ENCODE results near the gene FAM149A.
A peak's percentile ranks its signal among the peaks of the same experiment; 100 is the strongest.

The FAM149A gene

DNA sequence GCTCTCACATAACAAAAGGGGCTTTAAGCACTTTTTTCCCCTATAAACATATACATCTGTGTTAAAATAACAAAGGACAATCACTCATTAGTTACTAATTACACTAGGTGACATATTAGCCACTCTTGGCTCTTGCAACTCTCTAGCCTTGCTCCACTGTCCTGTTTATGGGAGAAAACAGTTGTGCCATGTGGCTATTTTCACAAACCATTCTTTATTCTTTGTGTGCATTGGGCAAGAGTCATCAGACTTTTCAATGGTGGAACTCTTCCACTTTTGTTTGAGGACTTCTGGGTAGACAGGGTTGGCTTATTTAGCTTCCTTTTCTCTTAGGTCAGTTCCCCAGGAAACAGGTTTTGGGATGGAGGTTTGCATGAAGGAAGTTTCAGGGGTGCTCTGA, 16.0 kb upstream of the FAM149A start:
- Histone ChIP-seq H3K9me3 (ENCODE audit: control extremely low read depth in 1 of 5, control insufficient read depth in 4 of 5, insufficient read depth in 2 of 5, low read depth in 1 of 5, low read length in 4 of 5) (peaks cover 0 to 5% (median 0%) of the 10 kb centered on the region in 5 experiments), H3K4me1 (ENCODE audit: control extremely low read depth in 1 of 4, control insufficient read depth in 4 of 4, insufficient read depth in 4 of 4, low read length in 3 of 4) (no peaks in the 10 kb centered on the region), H3K4me3 (ENCODE audit: control insufficient read depth in 1 of 7, extremely low read depth in 1 of 7, insufficient read depth in 4 of 7, low read depth in 2 of 7, low read length in 6 of 7) (no peak overlapping the region), H3K27ac (ENCODE audit: insufficient read depth in 1 of 2, low read depth in 1 of 2, low read length in 2 of 2, poor library complexity in 1 of 2, severe bottlenecking in 2 of 2) (no peak overlapping the region), H3K36me3 (ENCODE audit: control insufficient read depth in 4 of 4, insufficient read depth in 4 of 4, low read length in 3 of 4) (peaks cover 0 to 4% (median 0%) of the 10 kb centered on the region in 4 experiments), H3K27me3 (replicated peaks in 2 of 5; ENCODE audit: control insufficient read depth in 4 of 5, insufficient read depth in 5 of 5, low read length in 4 of 5) (peaks cover 0 to 6% (median 0%) of the 10 kb centered on the region in 5 experiments)
- ChIA-PET POLR2A (no interaction called here), CTCF (interaction anchor here (1.8 kb wide), 1 partner anchor 16 kb away, joined by 4 read pairs; no protein-coding TSS in a partner anchor)
- no peak for DNase-seq

DNA sequence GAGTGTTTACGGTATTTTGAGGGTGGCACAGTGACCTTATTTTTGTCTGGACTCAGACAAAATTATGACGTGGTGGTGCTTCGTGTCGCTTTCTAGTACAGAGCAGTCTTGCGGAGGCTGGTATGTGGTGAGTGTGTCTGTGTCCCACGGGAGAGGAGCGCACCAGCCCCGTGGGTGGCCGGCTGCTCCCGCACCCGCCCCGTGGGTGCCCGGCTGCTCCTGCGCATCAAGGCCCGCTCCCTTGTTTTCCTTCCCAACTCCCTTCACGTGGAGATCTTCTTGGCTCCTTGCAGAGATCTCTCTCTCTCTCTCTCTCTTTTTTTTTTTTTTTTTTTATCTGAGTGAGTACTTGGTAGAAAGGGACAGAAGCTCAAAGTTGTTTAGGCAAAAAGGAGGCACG, 12.2 kb upstream of the FAM149A start:
- WGBS (ENCODE audit: insufficient coverage), result 98% methylated on average over 14 of the region's 17 CpGs
- no peaks in the 10 kb centered on the region for H3K4me1 ChIP-seq (ENCODE audit: control extremely low read depth in 1 of 4, control insufficient read depth in 4 of 4, insufficient read depth in 4 of 4, low read length in 3 of 4)
- no peak overlapping the region for H3K4me3 ChIP-seq (ENCODE audit: control insufficient read depth in 1 of 7, extremely low read depth in 1 of 7, insufficient read depth in 4 of 7, low read depth in 2 of 7, low read length in 6 of 7)
- ChIA-PET CTCF (interaction anchor here (1.2 to 1.4 kb wide), 2 partner anchors 9 to 13 kb away, joined by 4 to 5 read pairs; no protein-coding TSS in a partner anchor), POLR2A (no interaction called here)
- peaks cover 0 to 8% (median 0%) of the 10 kb centered on the region in 5 experiments for H3K27me3 ChIP-seq (replicated peaks in 2 of 5; ENCODE audit: control insufficient read depth in 4 of 5, insufficient read depth in 5 of 5, low read length in 4 of 5)
- H3K27ac ChIP-seq (ENCODE audit: insufficient read depth in 1 of 2, low read depth in 1 of 2, low read length in 2 of 2, poor library complexity in 1 of 2, severe bottlenecking in 2 of 2), result no peak overlapping the region
- H3K36me3 ChIP-seq (ENCODE audit: control insufficient read depth in 4 of 4, insufficient read depth in 4 of 4, low read length in 3 of 4), result no peaks in the 10 kb centered on the region
- no peak for DNase-seq
- H3K9me3 ChIP-seq (ENCODE audit: control extremely low read depth in 1 of 5, control insufficient read depth in 4 of 5, insufficient read depth in 2 of 5, low read depth in 1 of 5, low read length in 4 of 5), result peaks cover 0 to 5% (median 0%) of the 10 kb centered on the region in 5 experiments

DNA sequence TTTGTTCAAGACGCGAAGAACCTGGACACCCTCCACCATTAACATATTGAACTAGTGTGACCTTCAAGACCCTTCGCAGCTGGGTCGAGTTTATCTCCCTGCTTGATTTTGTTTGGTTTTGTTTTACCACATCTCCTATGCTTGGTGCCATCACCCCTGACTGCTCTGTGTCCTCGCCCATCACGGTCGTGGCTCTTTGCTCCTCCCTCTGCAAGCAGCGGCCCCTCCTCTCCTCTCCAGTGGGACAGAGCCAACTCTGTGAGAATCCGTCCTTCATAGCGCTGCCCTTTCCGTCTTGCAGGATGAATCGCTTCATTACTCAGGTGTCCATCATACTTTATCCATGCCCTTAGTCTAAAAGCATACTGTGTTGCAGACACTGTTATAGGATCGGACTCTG, 9.1 kb upstream of the FAM149A start:
- WGBS (ENCODE audit: insufficient coverage), result 88% methylated on average over 8 of the region's 13 CpGs

DNA sequence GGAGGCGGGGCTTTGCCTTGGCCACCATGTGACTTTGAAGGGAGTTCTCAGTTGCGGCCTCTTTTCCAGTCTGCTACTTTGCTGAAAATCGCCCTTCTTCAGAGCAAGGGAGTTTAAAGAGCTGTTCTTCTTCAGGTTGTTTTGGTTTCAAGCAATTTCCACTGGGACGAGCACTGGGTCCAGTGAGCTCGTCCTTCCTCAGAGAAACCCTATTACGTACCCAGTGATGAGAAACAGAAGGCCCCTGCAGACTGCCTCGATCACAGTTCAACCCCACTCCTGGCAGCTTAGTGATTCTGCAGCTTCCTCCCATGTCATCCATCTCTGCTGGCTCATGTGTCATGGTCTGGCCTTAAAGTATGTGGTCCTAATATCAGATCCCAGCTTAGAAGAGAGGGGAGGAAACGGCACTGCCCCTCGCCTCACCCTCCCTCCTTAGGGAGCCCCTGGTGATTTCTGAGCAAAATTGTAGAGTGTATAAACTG, 7.8 kb upstream of the FAM149A start:
- Histone ChIP-seq H3K27me3 (replicated peaks in 2 of 5; ENCODE audit: control insufficient read depth in 4 of 5, insufficient read depth in 5 of 5, low read length in 4 of 5) (peaks cover 0 to 8% (median 0%) of the 10 kb centered on the region in 5 experiments), H3K4me3 (ENCODE audit: control insufficient read depth in 1 of 7, extremely low read depth in 1 of 7, insufficient read depth in 4 of 7, low read depth in 2 of 7, low read length in 6 of 7) (no peak overlapping the region), H3K9me3 (ENCODE audit: control extremely low read depth in 1 of 5, control insufficient read depth in 4 of 5, insufficient read depth in 2 of 5, low read depth in 1 of 5, low read length in 4 of 5) (no peaks in the 10 kb centered on the region), H3K36me3 (ENCODE audit: control insufficient read depth in 4 of 4, insufficient read depth in 4 of 4, low read length in 3 of 4) (no peaks in the 10 kb centered on the region), H3K4me1 (ENCODE audit: control extremely low read depth in 1 of 4, control insufficient read depth in 4 of 4, insufficient read depth in 4 of 4, low read length in 3 of 4) (no peaks in the 10 kb centered on the region), H3K27ac (ENCODE audit: insufficient read depth in 1 of 2, low read depth in 1 of 2, low read length in 2 of 2, poor library complexity in 1 of 2, severe bottlenecking in 2 of 2) (no peak overlapping the region)
- CTCF ChIA-PET, result no interaction called here
- POLR2A ChIA-PET, result no interaction called here
- 100% methylated on average over 8 of the region's 9 CpGs for WGBS (ENCODE audit: insufficient coverage)
- DNase-seq, result no peak

More for the DNA sequence above, 9.1 kb upstream of the FAM149A start:
- no peaks in the 10 kb centered on the region for H3K36me3 ChIP-seq (ENCODE audit: control insufficient read depth in 4 of 4, insufficient read depth in 4 of 4, low read length in 3 of 4)
- CTCF ChIA-PET, result interaction anchor here (0.9 kb wide), 1 partner anchor 9 kb away, joined by 3 read pairs; the partner anchor contains the start of gene FAM149A
- H3K4me3 ChIP-seq (ENCODE audit: control insufficient read depth in 1 of 7, extremely low read depth in 1 of 7, insufficient read depth in 4 of 7, low read depth in 2 of 7, low read length in 6 of 7), result no peak overlapping the region
- peaks cover 0 to 4% (median 0%) of the 10 kb centered on the region in 5 experiments for H3K9me3 ChIP-seq (ENCODE audit: control extremely low read depth in 1 of 5, control insufficient read depth in 4 of 5, insufficient read depth in 2 of 5, low read depth in 1 of 5, low read length in 4 of 5)
- POLR2A ChIA-PET, result no interaction called here
- peaks cover 0 to 8% (median 0%) of the 10 kb centered on the region in 5 experiments for H3K27me3 ChIP-seq (replicated peaks in 2 of 5; ENCODE audit: control insufficient read depth in 4 of 5, insufficient read depth in 5 of 5, low read length in 4 of 5)
- no peak overlapping the region for H3K27ac ChIP-seq (ENCODE audit: insufficient read depth in 1 of 2, low read depth in 1 of 2, low read length in 2 of 2, poor library complexity in 1 of 2, severe bottlenecking in 2 of 2)
- no peak for DNase-seq
- no peaks in the 10 kb centered on the region for H3K4me1 ChIP-seq (ENCODE audit: control extremely low read depth in 1 of 4, control insufficient read depth in 4 of 4, insufficient read depth in 4 of 4, low read length in 3 of 4)

DNA sequence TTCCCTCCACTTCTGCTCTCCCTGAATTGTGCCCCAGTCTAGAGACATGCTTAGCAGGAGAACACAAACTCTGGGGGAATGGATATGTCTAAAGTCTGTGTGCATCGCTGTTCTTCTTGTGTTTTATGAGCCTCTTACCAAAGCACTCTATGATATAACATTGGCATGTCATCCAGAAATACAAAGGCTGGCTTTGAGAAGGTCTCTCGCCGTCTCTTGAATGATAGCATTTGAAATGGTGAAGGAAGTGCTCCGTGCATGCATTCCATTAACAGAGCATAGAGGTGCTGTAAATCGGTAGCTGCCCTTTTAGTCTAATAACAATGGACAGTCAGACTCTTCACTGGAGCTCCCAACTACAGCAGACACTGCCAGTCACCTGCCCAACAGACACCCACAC, 7.1 kb upstream of the FAM149A start:
- Histone ChIP-seq H3K4me1 (ENCODE audit: control extremely low read depth in 1 of 4, control insufficient read depth in 4 of 4, insufficient read depth in 4 of 4, low read length in 3 of 4) (no peaks in the 10 kb centered on the region), H3K4me3 (ENCODE audit: control insufficient read depth in 1 of 7, extremely low read depth in 1 of 7, insufficient read depth in 4 of 7, low read depth in 2 of 7, low read length in 6 of 7) (no peak overlapping the region), H3K9me3 (ENCODE audit: control extremely low read depth in 1 of 5, control insufficient read depth in 4 of 5, insufficient read depth in 2 of 5, low read depth in 1 of 5, low read length in 4 of 5) (no peaks in the 10 kb centered on the region), H3K27me3 (replicated peaks in 2 of 5; ENCODE audit: control insufficient read depth in 4 of 5, insufficient read depth in 5 of 5, low read length in 4 of 5) (peaks cover 0 to 8% (median 1%) of the 10 kb centered on the region in 5 experiments), H3K27ac (ENCODE audit: insufficient read depth in 1 of 2, low read depth in 1 of 2, low read length in 2 of 2, poor library complexity in 1 of 2, severe bottlenecking in 2 of 2) (no peak overlapping the region), H3K36me3 (ENCODE audit: control insufficient read depth in 4 of 4, insufficient read depth in 4 of 4, low read length in 3 of 4) (no peaks in the 10 kb centered on the region)
- no peak for DNase-seq
- ChIA-PET CTCF (no interaction called here), POLR2A (no interaction called here)
- WGBS (ENCODE audit: insufficient coverage), result 85% methylated on average over 4 of the region's 5 CpGs

DNA sequence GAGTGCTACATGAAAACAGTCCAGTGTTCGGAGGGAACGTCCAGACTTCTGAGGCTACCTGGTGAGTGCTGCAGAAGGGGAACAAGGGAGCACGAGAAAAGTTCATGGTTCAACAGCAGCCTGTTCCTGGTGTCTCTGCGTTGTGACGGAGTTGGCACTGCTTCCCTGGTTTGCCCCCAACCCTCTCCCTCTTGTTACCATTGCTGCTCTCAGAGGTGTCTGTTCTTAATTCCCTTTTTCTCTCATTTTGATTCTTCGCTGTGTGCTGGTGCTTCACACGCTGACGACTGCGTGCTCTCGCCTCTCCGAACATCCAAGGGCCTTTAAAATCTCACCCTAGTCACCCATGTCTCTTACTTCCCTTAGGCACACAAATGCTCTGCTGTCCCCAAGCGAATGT, 1.6 kb upstream of the FAM149A start:
- Histone ChIP-seq H3K36me3 (ENCODE audit: control insufficient read depth in 4 of 4, insufficient read depth in 4 of 4, low read length in 3 of 4) (no peaks in the 10 kb centered on the region), H3K4me3 (ENCODE audit: control insufficient read depth in 1 of 7, extremely low read depth in 1 of 7, insufficient read depth in 4 of 7, low read depth in 2 of 7, low read length in 6 of 7) (no peak overlapping the region), H3K27ac (ENCODE audit: insufficient read depth in 1 of 2, low read depth in 1 of 2, low read length in 2 of 2, poor library complexity in 1 of 2, severe bottlenecking in 2 of 2) (no peak overlapping the region), H3K4me1 (ENCODE audit: control extremely low read depth in 1 of 4, control insufficient read depth in 4 of 4, insufficient read depth in 4 of 4, low read length in 3 of 4) (peaks cover 0 to 14% (median 6%) of the 10 kb centered on the region in 4 experiments), H3K27me3 (replicated peaks in 2 of 5; ENCODE audit: control insufficient read depth in 4 of 5, insufficient read depth in 5 of 5, low read length in 4 of 5) (peaks cover 16 to 55% (median 23%) of the 10 kb centered on the region in 5 experiments), H3K9me3 (ENCODE audit: control extremely low read depth in 1 of 5, control insufficient read depth in 4 of 5, insufficient read depth in 2 of 5, low read depth in 1 of 5, low read length in 4 of 5) (no peaks in the 10 kb centered on the region)
- DNase-seq, result no peak
- 96% methylated on average over 11 of the region's 12 CpGs for WGBS (ENCODE audit: insufficient coverage)
- ChIA-PET CTCF (no interaction called here), POLR2A (no interaction called here)

DNA sequence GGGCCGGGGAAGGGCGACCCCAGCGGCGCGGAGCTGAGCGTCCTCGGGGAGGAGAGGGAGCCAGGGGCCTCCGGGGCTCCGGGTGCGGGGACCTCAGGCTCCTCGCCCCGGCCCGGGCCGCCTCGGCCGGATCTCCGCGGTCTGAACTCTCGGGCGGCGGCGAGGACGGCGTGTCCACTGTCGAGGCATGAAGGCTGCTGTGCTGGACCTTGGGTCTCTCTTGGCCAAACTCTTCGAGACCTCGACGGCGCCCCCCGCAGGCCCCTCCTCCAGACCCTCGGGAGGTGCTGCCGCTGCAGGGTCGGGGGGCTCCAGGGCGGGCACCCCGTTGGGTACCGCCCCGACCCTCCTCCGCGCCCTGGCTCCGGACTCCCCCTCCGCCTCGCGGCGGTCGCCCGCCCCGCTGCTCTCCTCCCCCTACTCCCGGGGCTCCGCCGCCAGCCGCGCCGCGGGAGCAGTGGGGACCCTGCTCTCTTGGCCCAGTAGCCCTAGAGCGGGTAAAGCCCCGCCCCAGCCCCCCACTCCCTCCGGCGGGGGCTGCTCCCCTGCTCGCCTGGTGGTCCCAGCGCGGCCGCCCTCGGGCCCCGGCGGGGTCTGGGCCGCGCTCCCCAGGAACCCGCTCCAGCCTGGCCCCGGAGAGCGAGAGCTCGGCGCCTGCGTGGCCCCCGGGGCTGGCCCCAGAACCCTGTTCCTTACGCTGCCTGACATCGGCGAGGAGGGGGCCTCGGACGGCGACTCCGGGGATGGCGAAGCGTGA, 564 bp downstream of the FAM149A start:
- Histone ChIP-seq H3K27me3 (replicated peaks in 2 of 5; ENCODE audit: control insufficient read depth in 4 of 5, insufficient read depth in 5 of 5, low read length in 4 of 5) (peaks cover 16 to 64% (median 23%) of the 10 kb centered on the region in 5 experiments), H3K4me3 (ENCODE audit: control insufficient read depth in 1 of 7, extremely low read depth in 1 of 7, insufficient read depth in 4 of 7, low read depth in 2 of 7, low read length in 6 of 7) (peak overlapping the region in 6 of 7 experiments; percentile 23 to 70 (median 50)), H3K27ac (ENCODE audit: insufficient read depth in 1 of 2, low read depth in 1 of 2, low read length in 2 of 2, poor library complexity in 1 of 2, severe bottlenecking in 2 of 2) (no peak overlapping the region), H3K36me3 (ENCODE audit: control insufficient read depth in 4 of 4, insufficient read depth in 4 of 4, low read length in 3 of 4) (no peaks in the 10 kb centered on the region), H3K9me3 (ENCODE audit: control extremely low read depth in 1 of 5, control insufficient read depth in 4 of 5, insufficient read depth in 2 of 5, low read depth in 1 of 5, low read length in 4 of 5) (no peaks in the 10 kb centered on the region), H3K4me1 (ENCODE audit: control extremely low read depth in 1 of 4, control insufficient read depth in 4 of 4, insufficient read depth in 4 of 4, low read length in 3 of 4) (peaks cover 0 to 14% (median 6%) of the 10 kb centered on the region in 4 experiments)
- POLR2A ChIA-PET, result no interaction called here
- peak in 2 of 3 donors; percentile 7 to 15 for DNase-seq
- CTCF ChIA-PET, result interaction anchor here (0.6 to 1.0 kb wide), 3 partner anchors 9 to 67 kb away, joined by 3 read pairs; no protein-coding TSS in a partner anchor
- WGBS (ENCODE audit: insufficient coverage), result under 1% methylated on average over 67 of the region's 83 CpGs
